H54 (cell line): Measurements from ENCODE around the gene KLHL6.
"Not testable (repeated sequence)": the region's sequence is repeated elsewhere in the genome, so short reads cannot be mapped to it uniquely, and the experiment has no call there.

Experiments
- DNase-seq: peaks from one replicate; pipeline ENCODE4 v3.0.0; 2011; ENCODE audit warnings: low spot score, mixed read lengths; ENCODE audit not compliant: insufficient read length
- FAIRE-seq: peaks from 3 replicates; lab custom pipeline; 2011; peaks lifted over from hg19 to GRCh38; lab: Jason Lieb, UNC
- POLR2A ChIP-seq: IDR thresholded peaks from 2 replicates; pipeline ENCODE4 v1.6.1; 2011; ENCODE audit warnings: low read depth, mild to moderate bottlenecking, low read length

Gene KLHL6

GRCh38 chr3:183464480-183464879 lies 91.0 kb downstream of the KLHL6 start:
- no peak for DNase-seq
- no peak for FAIRE-seq
- TF ChIP-seq POLR2A, result no peak

DNA sequence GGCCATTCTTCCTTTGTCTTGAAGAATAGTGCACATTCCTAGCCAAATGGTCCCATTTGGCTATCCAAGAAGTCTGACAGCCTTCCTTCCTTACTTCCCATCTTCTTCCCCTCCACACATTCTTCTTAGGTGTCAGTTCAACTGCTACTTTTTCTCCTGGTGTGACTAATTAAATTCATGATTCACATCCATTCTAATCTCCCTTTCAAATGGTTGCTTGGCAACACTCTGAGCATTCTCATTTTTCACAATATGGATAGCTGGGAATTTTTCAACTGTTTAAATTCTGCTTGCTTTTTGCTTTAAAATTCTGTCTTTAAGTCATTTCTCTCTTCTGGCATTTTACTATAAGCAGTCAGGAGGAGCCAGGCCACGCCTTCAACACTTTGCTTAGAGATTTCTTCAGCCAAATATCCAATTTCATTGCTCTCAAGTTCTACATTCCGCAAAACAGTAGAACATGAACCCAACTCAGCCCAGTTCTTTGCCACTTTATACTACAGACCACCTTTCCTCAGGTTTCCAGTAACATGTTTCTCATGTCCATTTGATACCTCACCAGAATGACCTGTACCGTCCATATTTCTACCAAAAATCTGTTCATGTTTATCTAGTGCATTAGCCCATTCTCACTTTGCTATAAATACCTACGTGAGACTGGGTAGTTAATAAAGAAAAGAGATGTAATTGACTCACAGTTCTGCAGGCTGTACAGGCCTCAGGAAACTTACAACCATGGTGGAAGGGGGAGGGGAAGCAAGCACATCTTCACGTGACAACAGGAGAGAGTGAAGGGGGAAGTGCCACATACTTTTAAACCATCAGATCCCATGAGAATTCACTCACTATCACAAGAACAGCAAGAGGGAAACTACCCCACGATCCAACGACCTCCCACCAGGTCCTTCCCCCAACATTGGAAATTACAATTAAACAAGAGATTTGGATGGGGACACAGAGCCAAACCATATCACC lies 95.1 kb downstream of the KLHL6 start:
- no peak for TF ChIP-seq POLR2A
- DNase-seq (no peak), FAIRE-seq (no peak)

DNA sequence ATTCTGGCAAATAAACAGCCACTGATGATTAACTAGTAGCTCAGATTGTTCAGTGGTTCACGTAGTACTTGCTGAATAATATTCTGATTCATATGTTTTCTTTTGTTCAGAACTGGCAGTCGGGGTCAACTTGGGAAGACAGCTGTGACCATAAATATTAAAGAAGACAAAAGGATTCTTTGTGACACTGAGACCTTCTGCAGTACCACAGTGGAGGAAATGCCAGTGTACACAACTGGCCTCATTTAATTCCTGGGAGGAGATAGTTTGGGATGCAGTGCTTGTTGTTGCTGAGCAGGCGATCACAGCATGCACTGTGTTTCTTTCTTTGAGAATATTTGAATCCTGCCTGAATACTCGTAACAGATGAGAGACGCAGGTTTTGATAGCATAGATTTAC lies 100.4 kb downstream of the KLHL6 start:
- FAIRE-seq (peak; percentile 98), DNase-seq (peak; percentile 49)
- no peak for TF ChIP-seq POLR2A

GRCh38 chr3:183454064-183454463 lies 101.4 kb downstream of the KLHL6 start:
- FAIRE-seq (no peak), DNase-seq (no peak)
- no peak for TF ChIP-seq POLR2A

GRCh38 chr3:183449791-183450190 lies 105.7 kb downstream of the KLHL6 start:
- no peak for TF ChIP-seq POLR2A
- FAIRE-seq (no peak), DNase-seq (no peak)

DNA sequence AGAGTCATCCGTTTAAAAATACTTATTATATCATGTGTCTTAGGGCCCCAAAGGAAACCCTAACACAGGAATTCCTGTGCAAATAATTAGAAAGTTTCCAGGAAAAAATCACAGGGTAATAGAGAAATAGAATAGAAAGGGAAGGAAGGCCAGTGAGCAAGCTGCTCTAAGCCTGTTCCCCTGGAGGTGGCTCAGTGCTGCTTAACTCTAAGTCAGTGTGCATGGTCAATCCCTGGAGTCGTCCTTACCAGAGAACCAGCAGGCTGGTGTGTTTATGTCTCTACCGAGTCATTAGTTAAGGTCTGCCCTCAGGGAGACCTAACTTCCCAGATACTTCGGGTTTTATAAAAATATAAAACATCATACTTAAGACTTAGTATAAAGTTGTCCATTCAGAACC lies 106.1 kb downstream of the KLHL6 start:
- DNase-seq (no peak), FAIRE-seq (peak; percentile 87)
- no peak for TF ChIP-seq POLR2A

DNA sequence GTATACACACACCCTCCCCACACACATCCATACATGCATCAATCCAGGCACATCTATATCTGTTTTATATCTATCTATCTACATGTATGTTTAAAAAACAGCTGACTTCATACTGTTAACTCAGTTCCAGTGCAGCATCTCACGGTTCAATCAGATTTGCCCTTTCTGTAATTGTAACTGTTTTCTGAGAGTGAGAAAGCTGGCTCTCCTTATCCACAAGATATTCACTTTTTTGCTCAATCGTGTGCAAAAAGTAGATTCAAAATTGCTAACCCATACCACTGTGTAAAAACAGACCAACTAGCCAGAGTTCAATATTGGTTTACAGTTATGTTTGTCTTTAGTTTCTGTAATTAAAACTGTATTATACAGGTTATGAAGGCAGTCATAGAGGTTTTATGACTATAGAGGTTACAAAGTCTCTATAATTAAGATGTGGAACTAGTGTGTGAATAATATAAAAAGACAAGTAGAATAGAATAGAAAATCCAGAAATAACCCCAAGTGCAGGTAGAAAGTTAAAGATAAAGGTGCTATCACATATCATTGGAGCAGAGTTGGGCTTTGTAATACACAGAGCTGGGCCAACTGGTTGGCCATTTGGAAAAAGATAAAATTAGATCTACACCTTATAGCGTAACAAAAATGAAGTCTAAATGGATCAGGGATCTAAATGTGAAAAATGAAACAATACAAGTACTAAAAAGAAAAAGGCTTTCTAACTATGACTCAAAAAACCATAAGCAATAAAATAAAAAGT lies 107.0 kb downstream of the KLHL6 start:
- no peak for TF ChIP-seq POLR2A
- DNase-seq (no peak), FAIRE-seq (no peak)

GRCh38 chr3:183447206-183448001 lies 108.1 kb downstream of the KLHL6 start:
- peak; percentile 82 for TF ChIP-seq POLR2A
- peak; percentile 90 for FAIRE-seq
- DNase-seq, result peak; percentile 65

GRCh38 chr3:183446838-183447205 lies 108.7 kb downstream of the KLHL6 start:
- DNase-seq (no peak), FAIRE-seq (no peak)
- no peak for TF ChIP-seq POLR2A

- no peak for FAIRE-seq
- no peak for TF ChIP-seq POLR2A
- no peak for DNase-seq
Measured at GRCh38 chr3:183444748-183445147, 110.8 kb downstream of the KLHL6 start.

- TF ChIP-seq POLR2A, result no peak
- no peak for FAIRE-seq
- DNase-seq, result no peak
Measured at GRCh38 chr3:183443395-183444385, 111.8 kb downstream of the KLHL6 start.

DNA sequence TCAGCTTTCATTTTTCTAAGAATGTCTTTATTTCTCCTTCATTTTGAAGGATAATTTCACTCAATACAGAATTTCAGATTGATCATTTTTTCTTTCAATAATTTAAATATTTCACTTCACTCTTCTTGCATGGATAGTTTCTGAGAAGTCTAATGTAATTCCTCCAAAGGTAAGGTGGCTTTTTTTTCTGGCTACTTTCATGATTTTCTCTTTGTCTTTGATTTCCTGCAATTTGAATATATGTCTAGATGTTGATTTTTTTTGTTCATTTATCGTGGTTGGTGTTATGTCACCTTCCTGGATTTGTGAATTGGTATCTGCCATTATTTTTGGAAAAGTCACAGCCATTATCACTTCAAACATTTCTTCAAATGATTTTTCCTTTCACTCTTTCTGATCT lies 112.5 kb downstream of the KLHL6 start:
- DNase-seq (no peak), FAIRE-seq (no peak)
- TF ChIP-seq POLR2A, result no peak

DNA sequence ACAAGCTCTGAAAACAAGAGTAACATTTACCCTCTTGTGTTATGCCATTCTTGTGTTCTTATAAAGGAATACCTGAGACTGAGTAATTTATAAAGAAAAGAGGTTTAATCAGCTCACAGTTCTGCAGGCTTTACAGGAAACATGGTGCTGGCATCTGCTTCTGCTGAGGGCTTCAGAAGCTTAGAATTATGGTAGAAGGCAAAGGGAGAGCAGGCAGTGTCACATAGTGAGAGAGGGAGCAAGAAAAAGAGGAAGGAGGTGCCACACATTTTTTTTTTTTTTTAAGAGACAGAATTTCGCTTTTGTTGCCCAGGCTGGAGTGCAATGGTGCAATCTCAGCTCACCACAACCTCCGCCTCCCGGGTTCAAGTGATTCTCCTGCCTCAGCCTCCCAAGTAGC lies 115.0 kb downstream of the KLHL6 start:
- not testable (repeated sequence) for DNase-seq, FAIRE-seq
